ENCODE measurements around the gene FGF2. TPM values are rescaled to one million over a fixed set of nuclear protein-coding genes. Genes with fewer than 3 reads are reported as not detected.

The FGF2 gene
- total RNA-seq, 1 experiment from 2014 or later = 3.8 TPM

- TF ChIP-seq ZBTB33 (IDR thresholded peaks at IDR 0.05; ENCODE audit: extremely low read depth, insufficient replicate concordance, low read length) (no peak), SP1 (IDR thresholded peaks at IDR 0.05; ENCODE audit: low read depth) (peak; percentile 83), EZH2 (IDR thresholded peaks at IDR 0.05) (no peak)
These were observed 71.9 kb downstream of the FGF2 start (continued) for GRCh38 chr4:122898370-122899150.

- BruUV-seq (replicated peaks) = no TSS peak
- H3K4me1 ChIP-seq (ENCODE audit: control insufficient read depth in 1 of 2, insufficient read depth in 2 of 2, low read length in 2 of 2) = peaks cover 10 to 23% of the 10 kb centered on the region in 2 experiments
- H3K79me2 ChIP-seq (ENCODE audit: insufficient read depth, low read length) = no peaks in the 10 kb centered on the region
- ATAC-seq (no peak), DNase-seq (ENCODE audit: low read depth, low spot score) (no peak)
- no peaks in the 10 kb centered on the region for H3K27me3 ChIP-seq (ENCODE audit: insufficient read depth, low read length)
- RAD21 ChIA-PET (ENCODE audit: low non-redundant PET in 1 of 2, low total read pairs in 2 of 2, uncharacterized antibody in 2 of 2, unreplicated experiment in 2 of 2) = no interaction called here
- H3K9me2 ChIP-seq (ENCODE audit: insufficient read depth) = no peaks in the 10 kb centered on the region
- no peaks in the 10 kb centered on the region for H3K36me3 ChIP-seq (ENCODE audit: control insufficient read depth in 1 of 2, insufficient read depth in 2 of 2, low read length in 2 of 2)
- H4K20me1 ChIP-seq (ENCODE audit: insufficient read depth) = no peaks in the 10 kb centered on the region
- no peak overlapping the region for H2AFZ ChIP-seq (ENCODE audit: low read depth, low read length, poor library complexity, severe bottlenecking)
- intact Hi-C loops (cut with micrococcal nuclease) = no loop called here
- H3K27ac ChIP-seq (ENCODE audit: low read depth, low read length) = no peak overlapping the region
- CTCF ChIA-PET = no interaction called here
- H3K4me2 ChIP-seq (ENCODE audit: low read length) = no peak overlapping the region
- no peaks in the 10 kb centered on the region for H3K9me3 ChIP-seq (ENCODE audit: control insufficient read depth in 1 of 2, insufficient read depth in 1 of 2, low read depth in 1 of 2, low read length in 2 of 2)
- no peak overlapping the region for H3K4me3 ChIP-seq (replicated peaks in 1 of 2; ENCODE audit: low read depth in 1 of 2, low read length in 2 of 2)
- no peak overlapping the region for H3K9ac ChIP-seq (ENCODE audit: low read length)
- POLR2A ChIA-PET = no interaction called here
- TF ChIP-seq CTCF (IDR thresholded peaks at IDR 0.05 in 2 of 3, conservative IDR thresholded peaks at IDR 0.05 in 1 of 3; ENCODE audit: borderline replicate concordance in 1 of 3, insufficient read depth in 1 of 3, low read depth in 2 of 3, low read length in 2 of 3) (no peak), EZH2phosphoT487 (IDR thresholded peaks at IDR 0.05; ENCODE audit: borderline replicate concordance) (no peak), SRF (IDR thresholded peaks at IDR 0.05; ENCODE audit: low read depth) (no peak), ZBTB33 (IDR thresholded peaks at IDR 0.05; ENCODE audit: extremely low read depth, insufficient replicate concordance, low read length) (no peak), ELF1 (IDR thresholded peaks at IDR 0.05; ENCODE audit: borderline replicate concordance, low read depth) (no peak), ZFX (IDR thresholded peaks at IDR 0.05) (no peak), TCF7L2 (IDR thresholded peaks at IDR 0.05; ENCODE audit: borderline replicate concordance, extremely low read depth, insufficient read depth, insufficient read length) (no peak), POLR2A (IDR thresholded peaks at IDR 0.05; ENCODE audit: borderline replicate concordance, extremely low read depth, insufficient read depth, insufficient read length) (no peak), ZNF274 (IDR thresholded peaks at IDR 0.05; ENCODE audit: low read depth, low read length) (no peak), REST (IDR thresholded peaks at IDR 0.05; ENCODE audit: low read depth) (no peak), JUND (IDR thresholded peaks at IDR 0.05) (no peak), YY1 (IDR thresholded peaks at IDR 0.05; ENCODE audit: extremely low read depth, insufficient replicate concordance, low read depth, low read length) (no peak)
These were observed 73.1 kb downstream of the FGF2 start for GRCh38 chr4:122899682-122900081.

Data from HCT116 (cell line).